NK-92 (cell line): ENCODE measurements around the gene CHST13.

Source experiments
- DNase-seq: peaks from one replicate; lab custom pipeline; 2025; ENCODE audit not compliant: unreplicated experiment; lab: John Stamatoyannopoulos, UW

Gene CHST13

DNA sequence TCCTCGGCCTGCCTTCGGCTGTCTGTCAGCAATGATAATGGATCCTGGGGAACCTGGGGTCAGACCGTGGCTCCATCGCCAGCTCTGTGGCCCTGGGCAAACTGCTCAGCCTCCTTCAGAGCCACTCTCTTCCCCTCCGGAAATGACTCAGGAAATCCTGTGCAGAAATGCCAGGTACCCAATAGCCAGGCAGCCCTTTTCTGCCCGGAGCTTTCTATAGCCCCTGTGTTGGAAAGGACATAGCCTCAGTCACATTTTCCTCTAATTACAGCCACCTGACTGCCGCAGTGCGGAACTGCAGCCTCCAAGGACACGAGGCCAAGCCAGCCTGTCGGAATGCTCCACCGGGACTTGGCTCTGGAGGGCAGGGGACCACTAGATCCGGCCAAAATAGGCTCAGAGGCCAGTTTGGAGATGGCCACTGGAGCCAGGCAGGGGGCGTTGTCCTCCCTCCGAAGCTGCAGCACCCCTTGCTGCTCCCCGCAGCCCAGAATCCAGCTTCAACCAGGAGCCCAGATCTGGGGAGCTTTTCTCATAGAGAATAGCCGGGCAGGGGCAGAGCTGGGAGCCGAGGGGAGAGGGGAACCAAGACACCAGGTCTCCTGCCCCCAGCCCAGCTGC is 36.7 kb upstream of the CHST13 start:
- DNase-seq: no peak

DNA sequence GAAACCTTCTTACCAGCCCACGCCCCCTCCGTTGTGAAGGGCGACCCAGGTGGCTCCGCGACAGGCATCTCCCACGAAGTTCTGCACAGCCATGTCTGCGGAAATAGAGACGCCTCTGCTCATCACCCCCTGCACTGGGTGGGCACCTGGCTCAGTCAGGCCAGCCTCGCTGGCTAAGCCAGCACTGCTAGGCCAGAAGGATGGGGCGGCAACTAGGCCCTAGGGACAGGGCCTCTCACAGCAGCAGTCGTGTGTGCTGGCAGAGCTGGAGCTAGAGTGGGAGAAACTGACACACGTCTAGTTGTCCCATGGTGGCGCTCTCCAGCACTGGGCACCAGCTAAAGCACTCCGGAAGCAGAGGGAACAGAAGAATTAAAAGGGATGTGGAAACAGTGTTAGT is 35.8 kb upstream of the CHST13 start:
- DNase-seq: no peak

DNA sequence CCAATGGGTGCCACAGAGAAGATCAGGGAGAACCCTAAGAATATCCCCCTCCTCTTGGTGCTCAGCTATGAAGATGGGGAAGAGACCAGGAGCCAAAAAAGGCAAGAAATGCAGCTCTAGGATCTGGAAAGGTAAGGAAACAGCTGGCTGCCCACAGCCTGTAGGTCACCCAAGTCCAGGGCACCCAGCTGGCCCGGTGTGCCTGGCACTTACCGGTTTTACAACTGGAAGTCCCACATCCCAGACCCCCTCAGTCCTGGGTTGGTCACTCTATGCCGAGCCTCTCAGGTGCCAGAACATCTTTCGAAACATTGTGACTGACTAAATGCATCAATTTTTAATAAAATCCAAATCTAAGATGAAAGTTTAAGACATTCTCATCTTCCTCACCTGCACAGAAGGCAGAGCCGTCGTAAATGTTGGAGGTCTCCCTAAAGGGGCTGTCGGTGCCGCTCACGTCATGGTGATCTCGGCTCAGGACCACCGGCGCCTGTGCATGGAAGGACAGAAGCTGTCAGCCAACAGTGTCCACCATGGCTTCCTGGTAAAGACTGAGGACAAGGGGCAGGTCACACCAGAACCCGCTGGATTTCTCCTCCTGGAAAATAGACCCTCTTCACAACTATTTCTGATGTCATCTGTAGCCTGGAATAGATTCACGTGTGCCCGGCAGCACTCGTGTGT is 34.9 kb upstream of the CHST13 start:
- no peak for DNase-seq

DNA sequence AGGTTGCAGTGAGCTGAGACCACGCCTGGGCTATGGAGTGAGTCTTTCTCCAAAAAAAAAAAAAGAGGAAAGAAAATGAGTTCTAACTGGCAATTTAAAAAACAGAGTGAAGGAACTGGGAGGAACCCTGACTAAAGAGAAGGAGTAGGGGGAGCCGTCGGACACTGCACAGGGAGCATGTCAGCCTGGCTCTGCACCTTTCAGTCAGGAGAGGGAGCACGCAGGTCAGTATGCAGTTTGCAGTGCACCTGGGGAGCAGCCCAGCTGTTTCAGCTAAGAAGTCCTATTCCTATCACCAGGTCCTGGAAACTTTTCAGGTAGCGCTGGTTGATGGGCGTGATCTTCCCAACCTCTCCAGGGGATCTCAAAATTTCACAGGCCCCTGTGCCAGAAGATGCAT is 33.3 kb upstream of the CHST13 start:
- no peak for DNase-seq

DNA sequence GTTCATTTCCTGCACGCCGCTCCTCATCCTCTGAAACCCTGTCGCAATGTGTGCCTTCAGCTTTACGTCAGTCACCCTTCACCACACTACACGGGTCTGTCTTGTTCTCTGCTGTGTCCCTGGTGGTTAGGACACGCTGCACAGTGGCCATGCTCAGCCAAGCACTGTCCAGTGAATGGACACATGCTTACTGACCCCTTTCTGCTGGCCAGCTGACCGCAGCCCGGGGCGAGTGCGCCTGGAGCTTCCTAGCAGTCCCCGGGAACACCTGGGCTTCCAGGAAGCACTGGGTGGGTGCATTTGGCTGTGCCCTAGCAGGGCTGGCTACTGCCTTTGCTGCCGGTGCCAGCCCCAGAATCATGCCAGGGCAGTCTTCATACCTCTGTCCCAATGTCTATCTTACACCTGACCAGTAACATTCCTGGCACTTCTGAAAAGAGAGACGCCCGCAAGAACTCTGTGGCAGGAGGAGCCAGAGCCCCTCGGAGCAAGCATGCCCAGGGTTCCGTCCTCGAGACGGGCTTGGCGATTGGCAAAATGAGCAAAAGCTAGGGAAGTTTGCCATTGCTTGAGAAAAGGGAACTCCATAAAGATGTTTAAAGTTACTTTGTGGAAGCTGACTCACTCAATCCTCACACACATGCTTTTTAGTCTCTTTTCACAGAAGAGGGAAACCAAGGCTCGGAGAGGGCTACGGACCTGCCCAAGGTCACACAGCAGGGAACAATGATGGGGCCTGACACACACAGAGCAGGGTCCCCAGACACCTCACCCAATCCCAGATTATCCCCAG is 32.5 kb upstream of the CHST13 start:
- DNase-seq: no peak

DNA sequence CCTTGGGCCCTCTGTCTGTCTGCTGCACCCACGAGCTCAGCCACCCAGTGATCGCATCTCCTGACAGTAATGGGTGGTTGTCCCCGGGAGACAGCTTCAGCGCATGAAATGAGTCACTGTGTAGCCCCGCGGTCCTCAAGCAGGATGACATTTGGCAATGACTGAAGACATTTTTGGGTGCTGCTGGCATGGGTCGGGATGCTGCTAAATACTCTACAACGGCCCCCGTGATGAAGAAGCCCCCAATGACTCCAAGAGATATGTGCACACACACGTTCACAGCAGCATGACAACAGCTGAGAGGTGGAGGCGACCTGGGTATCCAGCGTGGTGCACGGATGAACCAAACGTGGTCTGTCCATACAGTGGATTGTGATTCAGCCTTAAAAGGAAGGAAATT is 30.9 kb upstream of the CHST13 start:
- no peak for DNase-seq

GRCh38 chr3:126493739-126494138 is 30.2 kb upstream of the CHST13 start:
- no peak for DNase-seq

GRCh38 chr3:126494204-126494969 is 29.6 kb upstream of the CHST13 start:
- no peak for DNase-seq

- no peak for DNase-seq
Measured at GRCh38 chr3:126494970-126495230, 29.1 kb upstream of the CHST13 start.

- DNase-seq: no peak
Measured at GRCh38 chr3:126495786-126496185, 28.2 kb upstream of the CHST13 start.

- no peak for DNase-seq
Measured at GRCh38 chr3:126496894-126497850, 26.8 kb upstream of the CHST13 start.

DNA sequence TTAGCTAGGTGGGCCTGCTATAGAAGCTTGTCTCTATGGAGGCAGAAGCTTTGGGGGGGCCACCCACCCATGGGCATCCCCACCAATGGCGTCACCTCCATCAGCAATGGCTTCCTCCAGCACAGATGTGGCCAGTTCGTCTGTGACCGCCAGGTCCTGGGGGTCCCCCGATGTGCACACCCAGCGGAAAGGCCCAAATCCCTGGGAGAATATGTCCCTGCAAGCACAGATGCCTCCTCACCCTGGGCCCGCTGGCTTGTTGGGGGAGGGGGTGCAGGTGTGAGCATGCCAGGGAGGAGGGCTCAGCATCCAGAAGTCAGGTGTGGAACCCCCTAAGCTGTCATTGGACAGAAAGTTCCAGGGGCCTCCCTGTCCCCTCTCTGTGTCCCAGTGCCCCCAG is 26.0 kb upstream of the CHST13 start:
- no peak for DNase-seq

DNA sequence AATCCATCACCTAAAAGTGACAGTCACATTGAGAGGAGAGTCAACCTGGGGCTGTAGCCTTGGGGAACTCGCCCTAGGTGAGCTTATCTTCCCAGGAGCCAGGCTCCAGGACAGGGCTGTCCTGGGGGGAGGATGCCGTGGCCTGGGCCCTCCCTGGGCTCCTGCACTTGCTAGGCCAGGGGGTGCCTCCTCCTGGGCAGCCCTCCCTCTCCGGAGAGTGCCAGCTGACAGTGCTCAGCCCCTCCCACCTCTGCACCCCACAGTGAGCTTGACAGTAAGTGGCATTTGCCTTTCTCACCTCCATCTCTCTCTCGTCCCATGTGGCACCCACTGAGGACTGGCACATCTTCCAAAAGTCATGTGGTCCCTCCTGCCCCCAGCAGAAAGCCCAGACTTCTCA is 25.5 kb upstream of the CHST13 start:
- no peak for DNase-seq

DNA sequence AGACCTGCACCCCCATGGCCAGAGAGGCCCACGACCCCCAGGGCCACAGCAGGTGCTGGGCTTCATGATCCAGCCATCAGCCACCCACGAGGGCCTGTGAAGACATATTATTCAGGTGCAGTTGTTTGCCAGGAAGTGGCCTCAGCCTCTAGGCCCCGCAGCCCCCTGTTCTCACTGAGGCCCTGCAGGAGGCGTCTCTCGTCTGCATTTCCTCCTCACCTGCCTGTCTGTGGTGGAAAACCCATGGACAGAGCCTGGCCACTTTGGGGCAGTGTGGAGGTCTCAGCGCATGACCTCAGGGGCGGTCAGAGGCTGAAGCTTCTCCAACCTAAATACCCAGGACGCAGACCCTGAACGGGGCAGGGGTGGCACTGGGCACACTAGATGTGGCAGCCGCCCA is 25.0 kb upstream of the CHST13 start:
- no peak for DNase-seq

- DNase-seq: no peak
Measured at GRCh38 chr3:126499401-126499800, 24.6 kb upstream of the CHST13 start.

DNA sequence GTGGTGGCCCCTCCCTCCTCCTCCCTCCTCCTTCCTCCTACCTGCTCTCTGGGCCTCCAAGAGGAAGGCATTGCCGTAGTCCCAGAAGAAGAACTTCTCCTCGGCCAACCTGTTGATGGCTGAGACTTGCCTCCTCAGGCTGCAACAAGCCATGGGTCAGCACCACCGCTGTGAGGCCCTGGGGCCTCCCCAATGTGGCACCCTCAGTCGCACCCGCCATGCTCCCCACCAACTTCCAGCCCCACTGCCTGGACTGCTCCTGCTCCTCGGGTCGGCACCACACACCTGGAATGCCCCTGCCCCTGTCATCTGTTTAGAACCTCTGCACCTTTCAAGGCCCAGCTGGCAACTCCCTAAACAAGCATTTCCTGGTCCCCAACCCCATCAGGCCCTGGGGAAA is 23.9 kb upstream of the CHST13 start:
- DNase-seq: no peak

- no peak for DNase-seq
Measured at GRCh38 chr3:126501054-126501453, 22.9 kb upstream of the CHST13 start.

DNA sequence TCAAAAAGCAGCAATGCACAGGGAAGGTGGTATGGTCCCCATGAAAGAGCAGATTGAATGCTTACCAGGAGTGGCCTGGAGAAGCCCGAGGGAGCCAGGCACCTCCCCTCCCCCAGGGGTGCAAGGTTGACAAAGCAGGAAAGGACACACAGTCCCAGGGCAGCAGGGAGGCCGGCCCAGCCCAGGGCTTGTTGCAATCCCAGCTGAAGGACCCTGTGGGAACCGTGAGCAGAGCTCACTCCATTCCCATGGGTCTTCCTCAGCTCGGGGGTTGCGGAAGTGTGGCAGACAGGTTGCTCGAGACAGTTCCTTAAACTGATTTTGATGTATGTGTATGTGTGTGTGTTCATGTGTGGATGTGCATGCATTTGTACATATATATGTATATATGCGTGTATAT is 22.2 kb upstream of the CHST13 start:
- no peak for DNase-seq

- DNase-seq: no peak
Measured at GRCh38 chr3:126502656-126503055, 21.3 kb upstream of the CHST13 start.

DNA sequence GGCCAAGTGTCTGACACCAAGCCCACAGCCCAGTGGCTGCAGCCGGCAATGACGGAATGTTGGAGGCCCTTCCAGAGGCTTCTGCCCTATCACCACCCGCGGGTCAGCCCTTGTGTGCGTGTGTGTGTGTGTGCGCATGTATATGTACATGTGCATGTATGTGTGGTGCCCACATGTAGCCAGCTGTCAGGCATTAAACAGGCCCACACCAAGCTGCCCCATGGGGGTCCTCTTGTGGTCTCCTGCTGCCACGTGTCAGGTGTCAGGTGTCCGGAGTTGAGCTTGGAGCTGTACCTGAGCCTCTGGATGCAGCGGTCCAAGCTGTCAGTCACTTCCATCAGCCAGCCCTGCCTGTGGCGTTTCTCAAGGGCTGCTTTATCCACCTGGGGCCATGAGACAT is 20.3 kb upstream of the CHST13 start:
- no peak for DNase-seq

DNA sequence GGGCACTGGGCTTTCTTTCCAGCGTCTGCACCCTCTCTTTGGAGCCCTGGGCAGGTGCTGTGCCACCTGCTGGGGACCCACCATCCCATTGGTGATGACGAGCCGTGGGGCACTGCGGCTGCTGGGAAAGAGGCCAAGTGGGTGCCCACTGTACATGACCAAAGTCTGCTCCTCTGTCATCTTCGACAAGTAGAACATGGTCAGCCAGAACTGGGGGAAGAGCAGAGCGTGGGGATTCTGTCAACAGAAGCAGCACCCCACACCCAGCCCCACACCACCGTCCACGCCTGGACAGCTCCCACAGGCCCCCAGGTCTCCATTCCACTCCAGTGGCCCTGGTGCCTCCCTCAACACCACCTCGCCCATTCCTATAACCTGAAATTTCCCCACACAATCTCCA is 16.1 kb upstream of the CHST13 start:
- DNase-seq: no peak
